Activated naive CD4-positive, alpha-beta T cell treated with anti-CD3 and anti-CD28 coated beads for 36 hours (primary cell): Measurements from ENCODE around the gene CDH24. TPM values are rescaled to one million over a fixed set of nuclear protein-coding genes. Genes with fewer than 3 reads are reported as not detected.
A peak's percentile ranks its signal among the peaks of the same experiment; 100 is the strongest.

ENCODE experiments used
- CTCF ChIA-PET: fragments of 350-600 bp; sonication (Branson Sonifier 250); formaldehyde crosslinking; loops from one replicate; lab custom pipeline; 2021; ENCODE audit warnings: antibody characterized with exemption; lab: Charles Lee
- DNase-seq: peaks from one replicate; pipeline ENCODE4 v3.0.0-alpha.2; 2020
- H3K27ac Mint-ChIP-seq: one replicate; pipeline ENCODE4 v1.8.0; 2021; ENCODE audit warnings: mild to moderate bottlenecking, mixed read lengths
- H3K27me3 Mint-ChIP-seq: one replicate; pipeline ENCODE4 v1.8.0; 2021; ENCODE audit warnings: low read depth, mixed read lengths
- H3K36me3 Mint-ChIP-seq: one replicate; pipeline ENCODE4 v1.8.0; 2021; ENCODE audit warnings: low read depth, mixed read lengths
- H3K4me1 Mint-ChIP-seq: one replicate; pipeline ENCODE4 v1.8.0; 2021; ENCODE audit warnings: low read depth, mixed read lengths
- H3K4me3 Mint-ChIP-seq: one replicate; pipeline ENCODE4 v1.8.0; 2021; ENCODE audit warnings: mild to moderate bottlenecking, moderate library complexity, mixed read lengths
- H3K9me3 Mint-ChIP-seq: one replicate; pipeline ENCODE4 v1.8.0; 2021; ENCODE audit warnings: mixed read lengths
- intact Hi-C: fragments of 100-400 bp; cut with micrococcal nuclease; formaldehyde crosslinking; loops from one replicate; pipeline ENCODE4 v1.15.1; 2023
- total RNA-seq, 2 experiments: library from RNA; stranded (reverse); gene quantifications; one replicate each; pipeline ENCODE4 v1.2.3, GENCODE V29; 2021

The CDH24 gene
- total RNA-seq, 2 experiments from 2014 or later: 1.3 to 1.4 TPM

GRCh38 chr14:23097786-23098185 lies 40.5 kb upstream of the CDH24 start:
- DNase-seq: no peak
- Mint-ChIP-seq H3K4me1 (peaks cover 23% of the 10 kb centered on the region), H3K27me3 (no peaks in the 10 kb centered on the region), H3K9me3 (no peaks in the 10 kb centered on the region), H3K4me3 (no peak overlapping the region), H3K36me3 (peaks cover 23% of the 10 kb centered on the region), H3K27ac (no peak overlapping the region)
- intact Hi-C loops: no loop called here
- CTCF ChIA-PET: interaction anchor here (4.9 to 5.3 kb wide), 3 partner anchors 20 to 29 kb away, joined by 38 to 45 read pairs (median 42); partner anchors contain the start of gene CEBPE

- Mint-ChIP-seq H3K4me1 (peaks cover 38% of the 10 kb centered on the region), H3K36me3 (peaks cover 33% of the 10 kb centered on the region), H3K27me3 (no peaks in the 10 kb centered on the region), H3K4me3 (no peak within 1 kb of the TSS), H3K9me3 (no peaks in the 10 kb centered on the region), H3K27ac (no peak within 1 kb of the TSS)
- CTCF ChIA-PET: interaction anchor here (0.7 to 5.3 kb wide), 18 partner anchors 10 to 210 kb away, joined by 3 to 45 read pairs (median 4); partner anchors contain the start of genes AJUBA, CDH24 and CEBPE
- intact Hi-C loops: loop anchor here (1.0 to 2.0 kb wide), 12 partner anchors 24 to 455 kb away; partner anchors contain the start of genes HAUS4, HOMEZ, NGDN and PABPN1
- peak; percentile 100 for DNase-seq
Measured at GRCh38 chr14:23095196-23096108, 38.1 kb upstream of the CDH24 start, which contains the start of gene C14orf119. TSS of gene C14orf119 (plus strand) at chr14:23095505. CDS start at chr14:23097659, 2,154 bp downstream.

- peaks cover 36% of the 10 kb centered on the region for H3K36me3 Mint-ChIP-seq
- intact Hi-C loops: loop anchor here (1.0 to 5.0 kb wide), 14 partner anchors 23 to 1172 kb away; partner anchors contain the start of genes HAUS4, HOMEZ, NGDN and PABPN1
- peaks cover 44% of the 10 kb centered on the region for H3K4me1 Mint-ChIP-seq
Measured at GRCh38 chr14:23094666-23095195, 37.4 kb upstream of the CDH24 start, which contains the start of gene ACIN1. TSS of gene ACIN1 (minus strand) at chr14:23095136. CDS start at chr14:23095112, 24 bp downstream.

DNA sequence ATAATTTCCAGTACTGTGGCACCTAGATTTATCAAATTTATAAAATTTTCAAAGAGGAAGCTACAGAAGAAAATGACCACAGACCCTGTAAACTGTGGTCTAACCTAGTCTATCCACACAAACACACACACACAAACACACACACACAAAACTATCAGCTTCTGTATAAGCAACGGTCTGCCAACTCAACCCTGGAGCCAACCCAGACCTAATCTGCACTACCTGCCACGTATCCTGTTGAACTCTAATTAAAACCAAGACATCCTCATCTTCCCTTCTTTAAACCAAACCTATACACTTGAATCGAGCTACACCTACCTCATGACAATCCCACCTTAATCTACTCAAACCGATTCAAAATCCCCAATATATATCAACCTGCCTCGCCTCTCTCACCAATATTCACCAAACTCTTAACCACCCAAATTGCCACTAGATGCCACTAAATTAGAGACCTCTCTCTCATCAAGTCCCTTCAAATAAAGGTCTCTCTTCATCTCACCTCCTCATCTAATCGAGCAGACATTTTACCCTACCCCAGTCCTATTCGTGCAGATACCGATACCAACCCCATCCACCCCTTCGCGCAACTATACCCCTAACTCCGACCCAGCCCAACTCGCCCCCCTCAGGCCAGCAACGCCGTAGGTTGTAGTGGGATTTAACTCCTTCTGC lies 36.8 kb upstream of the CDH24 start:
- intact Hi-C loops: loop anchor here (2.0 to 5.0 kb wide), 3 partner anchors 457 to 1172 kb away; partner anchors contain the start of genes PSME2, RNF31 and ZFHX2
- DNase-seq: no peak
- no peaks in the 10 kb centered on the region for H3K27me3 Mint-ChIP-seq
- H3K4me3 Mint-ChIP-seq: no peak overlapping the region
- CTCF ChIA-PET: interaction anchor here (0.5 to 5.3 kb wide), 12 partner anchors 13 to 117 kb away, joined by 3 to 45 read pairs (median 10); partner anchors contain the start of genes AJUBA, CDH24 and CEBPE
- H3K36me3 Mint-ChIP-seq: peaks cover 40% of the 10 kb centered on the region
- H3K9me3 Mint-ChIP-seq: no peaks in the 10 kb centered on the region
- no peak overlapping the region for H3K27ac Mint-ChIP-seq
- H3K4me1 Mint-ChIP-seq: peaks cover 50% of the 10 kb centered on the region

More at GRCh38 chr14:23094666-23095195, 37.4 kb upstream of the CDH24 start, which contains the start of gene ACIN1:
- Mint-ChIP-seq H3K27me3 (no peaks in the 10 kb centered on the region), H3K27ac (no peak within 1 kb of the TSS), H3K9me3 (no peaks in the 10 kb centered on the region), H3K4me3 (no peak within 1 kb of the TSS)
- CTCF ChIA-PET: interaction anchor here (0.7 to 5.3 kb wide), 17 partner anchors 9 to 211 kb away, joined by 3 to 45 read pairs (median 4); partner anchors contain the start of genes AJUBA, CDH24 and CEBPE
- DNase-seq: peak; percentile 79

GRCh38 chr14:23093526-23093925 lies 36.2 kb upstream of the CDH24 start:
- Mint-ChIP-seq H3K4me1 (peaks cover 50% of the 10 kb centered on the region), H3K27me3 (no peaks in the 10 kb centered on the region), H3K4me3 (peak overlapping the region; percentile 25), H3K27ac (no peak overlapping the region), H3K9me3 (no peaks in the 10 kb centered on the region), H3K36me3 (peaks cover 39% of the 10 kb centered on the region)
- no peak for DNase-seq
- intact Hi-C loops: loop anchor here (5.0 kb wide), 2 partner anchors 1054 to 1171 kb away; partner anchors contain the start of genes PSME2 and RNF31
- CTCF ChIA-PET: interaction anchor here (0.5 to 5.3 kb wide), 8 partner anchors 16 to 107 kb away, joined by 4 to 45 read pairs (median 15); partner anchors contain the start of genes CDH24 and CEBPE

DNA sequence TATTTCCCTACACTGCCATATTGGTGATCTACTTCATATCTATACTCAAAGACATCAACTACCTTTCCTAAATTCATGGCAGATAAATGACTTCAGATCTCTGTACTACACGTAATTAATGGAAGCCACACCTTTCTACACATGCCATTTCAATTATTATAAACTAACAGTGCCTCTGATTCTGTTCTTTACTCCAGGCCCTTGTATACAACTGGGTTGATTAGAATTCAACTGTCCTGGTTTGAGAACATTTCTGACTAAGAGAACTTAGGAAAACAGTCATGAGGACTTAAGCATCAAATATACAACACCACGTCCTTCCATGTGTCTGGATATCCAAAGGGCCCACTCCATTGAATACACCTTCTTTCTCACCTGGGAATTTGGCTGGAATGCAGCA lies 35.8 kb upstream of the CDH24 start:
- Mint-ChIP-seq H3K27ac (peak overlapping the region; percentile 33), H3K4me1 (peaks cover 50% of the 10 kb centered on the region), H3K36me3 (peaks cover 38% of the 10 kb centered on the region), H3K4me3 (peak overlapping the region; percentile 25), H3K27me3 (no peaks in the 10 kb centered on the region), H3K9me3 (no peaks in the 10 kb centered on the region)
- no peak for DNase-seq
- CTCF ChIA-PET: interaction anchor here (0.7 to 3.7 kb wide), 6 partner anchors 16 to 107 kb away, joined by 3 to 36 read pairs (median 6); no protein-coding TSS in a partner anchor
- intact Hi-C loops: loop anchor here (5.0 kb wide), 2 partner anchors 1054 to 1171 kb away; partner anchors contain the start of genes PSME2 and RNF31

GRCh38 chr14:23091294-23092225 lies 34.2 kb upstream of the CDH24 start:
- intact Hi-C loops: loop anchor here (5.0 kb wide), 2 partner anchors 1056 to 1169 kb away; partner anchors contain the start of genes PSME2 and RNF31
- Mint-ChIP-seq H3K36me3 (peaks cover 33% of the 10 kb centered on the region), H3K4me1 (peaks cover 49% of the 10 kb centered on the region), H3K9me3 (no peaks in the 10 kb centered on the region), H3K4me3 (no peak overlapping the region), H3K27me3 (no peaks in the 10 kb centered on the region), H3K27ac (peak overlapping the region; percentile 15)
- CTCF ChIA-PET: interaction anchor here (0.9 to 3.7 kb wide), 9 partner anchors 11 to 109 kb away, joined by 3 to 36 read pairs (median 7); partner anchors contain the start of genes AJUBA and CDH24
- DNase-seq: no peak

DNA sequence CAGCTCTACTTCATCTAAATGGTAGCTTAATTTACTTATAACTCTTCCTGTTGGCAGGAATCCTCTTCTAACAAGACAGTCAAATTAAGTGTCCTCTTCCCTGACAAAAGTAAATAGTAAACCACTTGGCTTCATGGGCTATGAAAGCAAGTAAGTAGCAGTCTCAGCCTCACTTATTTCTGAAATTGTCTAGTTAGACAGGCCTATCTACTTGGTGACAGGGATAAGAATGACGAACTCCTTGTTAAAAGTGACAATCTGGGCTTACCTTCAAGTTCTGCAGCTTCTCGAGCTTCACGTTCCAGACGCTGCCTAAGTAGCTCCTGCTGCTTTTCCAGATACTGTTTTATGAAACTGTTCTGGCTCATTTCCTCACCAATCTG lies 32.9 kb upstream of the CDH24 start:
- Mint-ChIP-seq H3K36me3 (peaks cover 43% of the 10 kb centered on the region), H3K27ac (no peak overlapping the region), H3K4me1 (peaks cover 60% of the 10 kb centered on the region), H3K27me3 (no peaks in the 10 kb centered on the region), H3K4me3 (no peak overlapping the region), H3K9me3 (no peaks in the 10 kb centered on the region)
- intact Hi-C loops: loop anchor here (5.0 kb wide), 2 partner anchors 1057 to 1168 kb away; partner anchors contain the start of genes PSME2 and RNF31
- CTCF ChIA-PET: interaction anchor here (1.4 to 3.7 kb wide), 5 partner anchors 10 to 32 kb away, joined by 7 to 36 read pairs (median 11); partner anchors contain the start of gene CDH24
- DNase-seq: no peak

DNA sequence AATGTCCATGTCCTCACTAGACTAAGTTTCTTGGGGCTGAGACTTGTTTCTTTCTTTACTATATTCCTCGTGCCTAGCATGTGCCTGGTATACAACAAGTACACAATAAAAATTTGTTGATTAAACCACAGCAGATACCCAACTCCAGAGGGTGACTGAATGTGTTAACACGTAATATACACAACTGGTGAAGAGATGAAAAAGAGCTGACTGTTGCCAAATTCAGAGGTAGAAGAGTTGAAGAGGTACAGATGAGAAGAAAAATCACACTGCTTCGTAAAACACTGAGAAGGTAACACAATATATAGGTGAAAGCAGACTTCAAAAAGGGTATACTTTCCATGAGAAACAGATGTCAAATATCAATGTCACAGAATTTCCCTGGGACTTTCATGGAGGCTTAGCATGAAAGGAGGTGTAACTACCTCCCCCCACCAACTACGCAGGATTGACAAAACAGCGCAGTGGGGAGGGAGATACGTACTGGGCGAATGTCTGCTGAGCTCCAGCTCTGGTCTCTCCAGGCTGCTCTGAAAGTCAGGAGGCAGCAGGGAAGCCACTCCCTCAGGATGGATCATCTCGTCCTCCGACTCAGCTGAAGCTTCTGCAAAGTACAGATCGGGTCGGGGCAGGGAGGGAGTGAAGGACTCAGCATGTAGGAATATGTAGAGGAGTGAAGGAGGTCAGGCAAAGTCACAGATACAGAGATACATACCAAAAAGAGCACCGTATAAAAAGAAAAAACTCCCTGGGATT lies 32.4 kb upstream of the CDH24 start:
- Mint-ChIP-seq H3K27me3 (no peaks in the 10 kb centered on the region), H3K36me3 (peaks cover 45% of the 10 kb centered on the region), H3K4me1 (peaks cover 64% of the 10 kb centered on the region), H3K4me3 (no peak overlapping the region), H3K27ac (peak overlapping the region; percentile 22), H3K9me3 (no peaks in the 10 kb centered on the region)
- DNase-seq: no peak
- CTCF ChIA-PET: interaction anchor here (1.4 to 3.7 kb wide), 5 partner anchors 9 to 31 kb away, joined by 7 to 36 read pairs (median 11); partner anchors contain the start of gene CDH24
- intact Hi-C loops: loop anchor here (5.0 kb wide), 2 partner anchors 1058 to 1167 kb away; partner anchors contain the start of genes PSME2 and RNF31
